ENCODE results near the gene NKAPL. TPM values are rescaled to one million over a fixed set of nuclear protein-coding genes. Genes with fewer than 3 reads are reported as not detected.
"Not testable (repeated sequence)": the region's sequence is repeated elsewhere in the genome, so short reads cannot be mapped to it uniquely, and the experiment has no call there.

The NKAPL gene
- total RNA-seq, 2 donors from 2014 or later: 0.21 to 0.47 TPM

DNA sequence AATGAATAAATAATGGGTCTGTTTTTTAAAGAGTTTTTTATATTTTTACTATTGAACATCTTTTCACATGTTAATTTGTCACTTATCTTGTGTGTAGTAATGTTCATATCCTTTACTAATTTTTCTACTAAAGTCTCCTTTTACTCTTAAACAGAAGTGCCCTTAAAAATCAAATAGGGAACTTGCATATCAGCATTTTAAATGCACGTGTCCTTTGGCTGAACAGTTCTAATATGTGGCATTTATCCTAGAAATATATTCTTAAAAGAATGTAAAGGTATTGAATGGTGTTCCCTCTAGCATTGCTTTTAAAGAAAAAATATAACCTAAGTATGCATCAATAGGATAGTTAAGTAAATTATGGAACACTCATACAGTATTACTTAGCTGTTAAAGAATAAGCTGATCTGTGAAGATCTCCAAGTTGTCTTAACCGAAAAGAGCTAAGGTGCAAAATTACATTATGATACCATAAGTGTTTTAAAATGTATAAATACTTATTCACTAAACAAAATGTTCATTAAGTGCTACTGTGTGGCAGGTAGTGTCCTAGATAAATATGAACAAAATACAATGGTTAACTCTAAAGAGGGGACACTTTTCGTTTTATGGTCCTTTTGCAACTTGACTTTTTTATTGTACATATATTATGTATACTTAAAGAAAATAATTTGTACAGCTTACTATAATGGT is 21.6 kb downstream of the NKAPL start:
- no peak for DNase-seq
- ATAC-seq: no peak
- intact Hi-C loops (cut with DNase I, micrococcal nuclease): no loop called here

DNA sequence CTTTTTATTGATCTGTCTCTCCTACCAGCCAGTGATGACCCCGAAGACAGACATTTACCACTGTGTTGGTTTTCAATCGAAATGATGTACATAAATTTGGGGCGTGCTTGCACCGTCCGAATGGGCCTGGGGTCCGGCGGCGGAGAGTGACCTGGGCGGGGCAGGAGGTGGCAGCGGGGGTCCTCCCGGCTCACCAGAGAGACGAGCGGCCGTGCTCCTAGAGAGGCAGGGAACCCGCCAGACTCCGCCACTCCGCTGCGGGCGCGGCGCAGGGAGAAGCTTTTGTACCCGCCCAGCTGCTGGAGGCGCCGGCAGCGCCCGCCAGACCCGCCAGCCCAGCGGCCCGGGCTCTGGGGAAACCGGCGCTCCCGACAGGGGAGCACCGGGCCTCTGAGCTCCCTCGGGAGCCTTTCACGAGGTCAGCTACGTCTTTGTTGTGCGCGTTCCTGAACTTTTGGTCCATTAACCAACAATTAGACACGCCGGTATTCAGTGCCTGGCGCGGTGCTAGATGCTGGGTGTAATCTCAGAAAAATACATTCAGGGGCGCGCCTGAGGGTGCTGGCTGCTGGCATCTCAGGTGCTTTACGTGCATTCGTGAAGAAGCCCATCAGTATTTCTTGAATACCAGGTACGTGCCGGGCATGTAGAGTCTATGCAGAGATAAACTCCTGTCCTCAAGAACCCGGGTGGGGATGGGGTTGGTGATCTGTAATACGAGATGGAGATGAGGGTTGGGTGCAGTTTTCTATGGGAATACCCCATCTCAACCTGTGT is 22.4 kb downstream of the NKAPL start, which contains the start of gene PGBD1:
Gene PGBD1, plus strand, starts transcription at position 285 of the 777 bp plus-strand sequence. CDS start 2,242 bp downstream, outside the sequence.
- ATAC-seq: peak; percentile 94
- intact Hi-C loops (cut with DNase I, micrococcal nuclease): no loop called here
- DNase-seq: peak; percentile 56 to 76

- intact Hi-C loops (cut with DNase I, micrococcal nuclease): no loop called here
- DNase-seq (no peak), ATAC-seq (no peak)
Measured at GRCh38 chr6:28282926-28283325, 23.8 kb downstream of the NKAPL start.

GRCh38 chr6:28291573-28291972 is 32.5 kb downstream of the NKAPL start:
- DNase-seq (no peak), ATAC-seq (no peak)
- intact Hi-C loops (cut with DNase I, micrococcal nuclease): no loop called here

- no peak for ATAC-seq
- intact Hi-C loops (cut with DNase I, micrococcal nuclease): no loop called here
- no peak for DNase-seq
Measured at GRCh38 chr6:28295326-28295725, 36.2 kb downstream of the NKAPL start.

GRCh38 chr6:28296520-28297060 is 37.5 kb downstream of the NKAPL start:
- intact Hi-C loops (cut with DNase I, micrococcal nuclease): no loop called here
- no peak for ATAC-seq
- DNase-seq: no peak

DNA sequence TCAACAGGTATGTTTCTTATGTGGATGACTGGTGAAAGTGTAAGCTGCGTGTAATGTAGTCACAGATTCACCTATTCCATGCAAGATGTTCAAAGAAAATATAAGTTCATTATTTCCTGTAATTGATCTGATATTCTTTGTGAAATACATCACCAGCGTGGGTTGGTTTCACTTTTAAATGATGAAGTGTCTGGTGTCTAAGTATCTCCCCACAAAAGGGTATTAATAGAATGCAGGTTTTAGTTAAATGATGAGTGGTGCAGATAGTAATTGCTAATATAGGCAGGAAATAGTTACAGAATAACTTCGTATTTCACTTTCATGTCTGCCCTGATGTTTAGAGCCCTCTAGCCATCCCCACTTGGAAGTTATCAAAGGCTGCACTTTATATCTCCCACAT is 44.5 kb downstream of the NKAPL start:
- ATAC-seq (no peak), DNase-seq (no peak)
- intact Hi-C loops (cut with DNase I, micrococcal nuclease): no loop called here

GRCh38 chr6:28306363-28306762 is 47.3 kb downstream of the NKAPL start:
- ATAC-seq; DNase-seq; intact Hi-C loops (cut with DNase I, micrococcal nuclease): not testable (repeated sequence)

Other genes starting within 250 kb of the NKAPL start
- 1 to 10 TPM; 4.6 to 5.8 TPM for gene ZNF165, start 178.7 kb upstream of the NKAPL start, total RNA-seq
- 1 to 10 TPM; 7.1 to 8.6 TPM for gene ZSCAN16, start 134.7 kb upstream of the NKAPL start, total RNA-seq
- gene ZKSCAN8, start 117.4 kb upstream of the NKAPL start, total RNA-seq: 10 to 100 TPM; 10.7 to 13.4 TPM
- 10 to 100 TPM; 10.4 to 12.8 TPM for gene ZSCAN9, start 34.0 kb upstream of the NKAPL start, total RNA-seq
- gene ZKSCAN4, start 7.0 kb upstream of the NKAPL start, total RNA-seq: 1 to 10 TPM; 4.8 to 6.0 TPM
- gene ZSCAN26, start 7.8 kb downstream of the NKAPL start, total RNA-seq: 1 to 10 TPM; 3.8 to 7.9 TPM
- gene PGBD1, start 22.3 kb downstream of the NKAPL start, total RNA-seq: 1 to 10 TPM; 1.4 to 1.5 TPM
- 10 to 100 TPM in 1 of 2 donors, 1 to 10 TPM in 1; 8.6 to 10.2 TPM for gene ZSCAN31, start 76.9 kb downstream of the NKAPL start, total RNA-seq
- 1 to 10 TPM; 3.2 to 6.2 TPM for gene ZKSCAN3, start 90.7 kb downstream of the NKAPL start, total RNA-seq
- 1 to 10 TPM; 4.9 to 5.1 TPM for gene ZSCAN12, start 140.4 kb downstream of the NKAPL start, total RNA-seq
- 1 to 10 TPM; 1.2 to 2.2 TPM for gene ZSCAN23, start 184.2 kb downstream of the NKAPL start, total RNA-seq

Data from left colon (tissue), 2 donors.